Activated T-cell treated with anti-CD3 and anti-CD28 coated beads, Interleukin-2, amount 50 U/mL, for 4 hours (primary cell): Measurements from ENCODE around the gene EIF2S2. TPM values are rescaled to one million over a fixed set of nuclear protein-coding genes. Genes with fewer than 3 reads are reported as not detected.
A peak's percentile ranks its signal among the peaks of the same experiment; 100 is the strongest.

Experiments
- ATAC-seq, 2 donors: fragments of 200-7000 bp; cut with Tn5 transposase; one replicate each; pipeline ENCODE4 v1.10.0; 2021
- DNase-seq: peaks from one replicate; pipeline ENCODE4 v3.0.0-alpha.2; 2020
- H3K27me3 Mint-ChIP-seq: one replicate; pipeline ENCODE4 v1.8.0; 2021; ENCODE audit warnings: low read depth, mixed read lengths
- H3K36me3 Mint-ChIP-seq: one replicate; pipeline ENCODE4 v1.8.0; 2022; ENCODE audit warnings: mixed read lengths; ENCODE audit not compliant: insufficient read depth
- H3K4me1 Mint-ChIP-seq: one replicate; pipeline ENCODE4 v1.8.0; 2021; ENCODE audit warnings: low read depth, mixed read lengths
- H3K4me3 Mint-ChIP-seq: one replicate; pipeline ENCODE4 v1.8.0; 2021; ENCODE audit warnings: mild to moderate bottlenecking, moderate library complexity, mixed read lengths
- H3K9me3 Mint-ChIP-seq: one replicate; pipeline ENCODE4 v1.8.0; 2021; ENCODE audit warnings: mixed read lengths
- total RNA-seq, 3 donors: library from RNA; stranded (reverse); gene quantifications; one replicate each; pipeline ENCODE4 v1.2.1, GENCODE V29; 2021

EIF2S2 gene
- total RNA-seq, 3 donors from 2014 or later: 128 to 132 (median 130) TPM

- Mint-ChIP-seq H3K4me1 (peaks cover 66% of the 10 kb centered on the region), H3K27me3 (no peaks in the 10 kb centered on the region), H3K4me3 (peak overlapping the region; percentile 87), H3K36me3 (peaks cover 41% of the 10 kb centered on the region), H3K9me3 (no peaks in the 10 kb centered on the region)
- ATAC-seq (peak; percentile 24 to 26), DNase-seq (no peak)
Observed at GRCh38 chr20:34108616-34109174, 3.3 kb downstream of the EIF2S2 start.

- Mint-ChIP-seq H3K4me3 (peak overlapping the region; percentile 3), H3K36me3 (peaks cover 59% of the 10 kb centered on the region), H3K27me3 (no peaks in the 10 kb centered on the region), H3K9me3 (no peaks in the 10 kb centered on the region), H3K4me1 (peaks cover 76% of the 10 kb centered on the region)
- ATAC-seq (no peak), DNase-seq (no peak)
Observed at GRCh38 chr20:34105978-34106675, 5.9 kb downstream of the EIF2S2 start.

GRCh38 chr20:34104059-34104458 lies 8.0 kb downstream of the EIF2S2 start:
- H3K4me1 Mint-ChIP-seq: peaks cover 63% of the 10 kb centered on the region
- H3K9me3 Mint-ChIP-seq: no peaks in the 10 kb centered on the region
- no peak for DNase-seq
- H3K4me3 Mint-ChIP-seq: no peak overlapping the region
- peaks cover 60% of the 10 kb centered on the region for H3K36me3 Mint-ChIP-seq
- no peak for ATAC-seq
- no peaks in the 10 kb centered on the region for H3K27me3 Mint-ChIP-seq

- ATAC-seq: peak; percentile 28 to 46
- no peaks in the 10 kb centered on the region for H3K27me3 Mint-ChIP-seq
- H3K36me3 Mint-ChIP-seq: peaks cover 55% of the 10 kb centered on the region
- H3K4me1 Mint-ChIP-seq: peaks cover 46% of the 10 kb centered on the region
- no peak for DNase-seq
- H3K4me3 Mint-ChIP-seq: no peak overlapping the region
- H3K9me3 Mint-ChIP-seq: no peaks in the 10 kb centered on the region
Observed at GRCh38 chr20:34102342-34102741, 9.7 kb downstream of the EIF2S2 start.

GRCh38 chr20:34100576-34100975 lies 11.5 kb downstream of the EIF2S2 start:
- no peak for ATAC-seq
- Mint-ChIP-seq H3K9me3 (no peaks in the 10 kb centered on the region), H3K4me1 (peaks cover 31% of the 10 kb centered on the region), H3K4me3 (no peak overlapping the region), H3K27me3 (no peaks in the 10 kb centered on the region), H3K36me3 (peaks cover 58% of the 10 kb centered on the region)
- no peak for DNase-seq

- peaks cover 22% of the 10 kb centered on the region for H3K4me1 Mint-ChIP-seq
- no peak overlapping the region for H3K4me3 Mint-ChIP-seq
- DNase-seq (no peak), ATAC-seq (no peak)
- H3K9me3 Mint-ChIP-seq: no peaks in the 10 kb centered on the region
- H3K27me3 Mint-ChIP-seq: no peaks in the 10 kb centered on the region
- peaks cover 49% of the 10 kb centered on the region for H3K36me3 Mint-ChIP-seq
Observed at GRCh38 chr20:34099675-34100074, 12.4 kb downstream of the EIF2S2 start.

- Mint-ChIP-seq H3K36me3 (peaks cover 45% of the 10 kb centered on the region), H3K4me3 (no peak overlapping the region), H3K27me3 (no peaks in the 10 kb centered on the region), H3K9me3 (no peaks in the 10 kb centered on the region), H3K4me1 (peaks cover 17% of the 10 kb centered on the region)
- no peak for ATAC-seq
- no peak for DNase-seq
Observed at GRCh38 chr20:34098570-34098969, 13.5 kb downstream of the EIF2S2 start.

- Mint-ChIP-seq H3K9me3 (no peaks in the 10 kb centered on the region), H3K4me3 (no peak overlapping the region), H3K27me3 (no peaks in the 10 kb centered on the region), H3K4me1 (peaks cover 6% of the 10 kb centered on the region), H3K36me3 (peaks cover 42% of the 10 kb centered on the region)
- ATAC-seq: no peak
- no peak for DNase-seq
Observed at GRCh38 chr20:34096699-34097444, 15.2 kb downstream of the EIF2S2 start.

- Mint-ChIP-seq H3K27me3 (no peaks in the 10 kb centered on the region), H3K4me3 (no peak overlapping the region), H3K9me3 (no peaks in the 10 kb centered on the region), H3K4me1 (peaks cover 6% of the 10 kb centered on the region), H3K36me3 (peaks cover 43% of the 10 kb centered on the region)
- DNase-seq (no peak), ATAC-seq (no peak)
Observed at GRCh38 chr20:34095825-34096224, 16.2 kb downstream of the EIF2S2 start.

GRCh38 chr20:34093895-34094294 lies 18.1 kb downstream of the EIF2S2 start:
- H3K4me3 Mint-ChIP-seq: no peak overlapping the region
- H3K9me3 Mint-ChIP-seq: no peaks in the 10 kb centered on the region
- H3K27me3 Mint-ChIP-seq: no peaks in the 10 kb centered on the region
- DNase-seq: no peak
- ATAC-seq: no peak
- H3K36me3 Mint-ChIP-seq: peaks cover 46% of the 10 kb centered on the region
- H3K4me1 Mint-ChIP-seq: peaks cover 5% of the 10 kb centered on the region

GRCh38 chr20:34091637-34092200 lies 20.3 kb downstream of the EIF2S2 start:
- peaks cover 9% of the 10 kb centered on the region for H3K4me1 Mint-ChIP-seq
- H3K27me3 Mint-ChIP-seq: no peaks in the 10 kb centered on the region
- H3K4me3 Mint-ChIP-seq: no peak overlapping the region
- ATAC-seq: no peak
- no peaks in the 10 kb centered on the region for H3K9me3 Mint-ChIP-seq
- no peak for DNase-seq
- peaks cover 48% of the 10 kb centered on the region for H3K36me3 Mint-ChIP-seq

- ATAC-seq: no peak
- no peaks in the 10 kb centered on the region for H3K27me3 Mint-ChIP-seq
- no peak overlapping the region for H3K4me3 Mint-ChIP-seq
- H3K4me1 Mint-ChIP-seq: peaks cover 9% of the 10 kb centered on the region
- DNase-seq: no peak
- no peaks in the 10 kb centered on the region for H3K9me3 Mint-ChIP-seq
- peaks cover 47% of the 10 kb centered on the region for H3K36me3 Mint-ChIP-seq
Observed at GRCh38 chr20:34090645-34091044, 21.4 kb downstream of the EIF2S2 start.

- Mint-ChIP-seq H3K9me3 (no peaks in the 10 kb centered on the region), H3K27me3 (no peaks in the 10 kb centered on the region), H3K36me3 (peaks cover 50% of the 10 kb centered on the region), H3K4me1 (peaks cover 9% of the 10 kb centered on the region), H3K4me3 (no peak overlapping the region)
- DNase-seq (no peak), ATAC-seq (no peak)
Observed at GRCh38 chr20:34089655-34090345, 22.2 kb downstream of the EIF2S2 start.

- ATAC-seq (no peak), DNase-seq (no peak)
- H3K27me3 Mint-ChIP-seq: no peaks in the 10 kb centered on the region
- H3K4me3 Mint-ChIP-seq: no peak overlapping the region
- no peaks in the 10 kb centered on the region for H3K9me3 Mint-ChIP-seq
- peaks cover 11% of the 10 kb centered on the region for H3K4me1 Mint-ChIP-seq
- peaks cover 50% of the 10 kb centered on the region for H3K36me3 Mint-ChIP-seq
Observed at GRCh38 chr20:34089175-34089479, 22.9 kb downstream of the EIF2S2 start.
